SU-DHL-6 (cell line): ENCODE data around the gene ANKRD31.
"Not testable (repeated sequence)": the region's sequence is repeated elsewhere in the genome, so short reads cannot be mapped to it uniquely, and the experiment has no call there.

Experiments used
- H2AFZ ChIP-seq: fragments of 200-600 bp; sonication (generic); 2 replicates; pipeline ENCODE4 v1.6.1; 2014; ENCODE audit warnings: low read depth, mild to moderate bottlenecking, moderate library complexity, mixed read lengths, antibody characterized with exemption, low read length; ENCODE audit not compliant: severe bottlenecking
- H3F3A ChIP-seq: fragments of 200-600 bp; shearing (Covaris generic); 2 replicates; pipeline ENCODE4 v1.6.0; 2016; ENCODE audit warnings: antibody characterized with exemption, mild to moderate bottlenecking; ENCODE audit not compliant: insufficient read depth
- H3K27ac ChIP-seq: fragments of 200-600 bp; sonication (generic); 2 replicates; pipeline ENCODE4 v1.5.1; 2016; ENCODE audit warnings: low read depth, mild to moderate bottlenecking, low read length, moderate library complexity, mixed read lengths
- H3K27me3 ChIP-seq: fragments of 200-600 bp; sonication (generic), shearing (Covaris generic); 2 replicates; pipeline ENCODE4 v1.6.0; 2014; ENCODE audit warnings: mild to moderate bottlenecking, low read length
- H3K36me3 ChIP-seq: fragments of 200-600 bp; sonication (generic); 2 replicates; pipeline ENCODE4 v1.6.1; 2014; ENCODE audit warnings: mild to moderate bottlenecking, low read length, mixed read lengths
- H3K4me2 ChIP-seq: fragments of 300-600, 200-600 bp; shearing (Covaris generic), sonication (generic); 2 replicates; pipeline ENCODE4 v1.6.0; 2014; ENCODE audit warnings: low read length, low read depth, mild to moderate bottlenecking; ENCODE audit not compliant: poor library complexity, severe bottlenecking
- H3K4me3 ChIP-seq: fragments of 200-600 bp; sonication (generic); 2 replicates; pipeline ENCODE4 v1.5.1; 2014; ENCODE audit warnings: antibody characterized with exemption, low read length, mild to moderate bottlenecking, mixed read lengths; ENCODE audit not compliant: insufficient read depth, poor library complexity, severe bottlenecking
- H3K79me2 ChIP-seq: fragments of 200-600 bp; sonication (generic); 2 replicates; pipeline ENCODE4 v1.6.1; 2014; ENCODE audit warnings: mild to moderate bottlenecking, low read length, moderate library complexity; ENCODE audit not compliant: insufficient read depth
- H3K9ac ChIP-seq: fragments of 200-600 bp; sonication (generic); 2 replicates; pipeline ENCODE4 v1.7.0; 2014; ENCODE audit warnings: mild to moderate bottlenecking, low read length
- H3K9me2 ChIP-seq: fragments of 200-600 bp; sonication (generic); replicated peaks from 2 replicates; pipeline ENCODE4 v1.6.1; 2014; ENCODE audit warnings: low read length; ENCODE audit not compliant: insufficient read depth
- H3K9me3 ChIP-seq: fragments of 200-600 bp; sonication (generic); 2 replicates; pipeline ENCODE4 v1.6.1; 2014; ENCODE audit warnings: low read length, mixed read lengths; ENCODE audit not compliant: insufficient read depth
- H4K20me1 ChIP-seq: fragments of 200-600 bp; sonication (generic); 2 replicates; pipeline ENCODE4 v1.6.1; 2014; ENCODE audit warnings: low read depth, mild to moderate bottlenecking, antibody characterized with exemption, low read length, moderate library complexity, mixed read lengths
- CTCF ChIP-seq: fragments of 200-600 bp; sonication (generic); IDR thresholded peaks from one replicate; pipeline ENCODE4 v1.5.1; 2017; ENCODE audit warnings: antibody characterized with exemption, mild to moderate bottlenecking, low read length, moderate library complexity; ENCODE audit not compliant: insufficient read depth, poor library complexity, severe bottlenecking
- EZH2phosphoT487 ChIP-seq: fragments of 200-600 bp; sonication (generic), shearing (Covaris generic); conservative IDR thresholded peaks from 2 replicates; pipeline ENCODE4 v1.6.1; 2018; ENCODE audit warnings: mild to moderate bottlenecking, antibody characterized with exemption, low read length, moderate library complexity, mixed read lengths

Gene ANKRD31

GRCh38 chr5:75234251-75234650, 2.4 kb downstream of the ANKRD31 start:
- Histone ChIP-seq H3K36me3 (no peaks in the 10 kb centered on the region), H3K79me2 (no peaks in the 10 kb centered on the region), H3K9me3 (no peaks in the 10 kb centered on the region), H3K9ac (no peak overlapping the region), H4K20me1 (no peaks in the 10 kb centered on the region), H3K4me2 (no peak overlapping the region), H2AFZ (no peak overlapping the region), H3K27ac (no peak overlapping the region), H3K4me3 (no peak overlapping the region), H3K27me3 (no peaks in the 10 kb centered on the region), H3K9me2 (no peaks in the 10 kb centered on the region), H3F3A (no peaks in the 10 kb centered on the region)
- TF ChIP-seq EZH2phosphoT487, result no peak
- TF ChIP-seq CTCF, result no peak

- TF ChIP-seq EZH2phosphoT487 (no peak), CTCF (no peak)
- no peak overlapping the region for H3K4me3 ChIP-seq
- no peaks in the 10 kb centered on the region for H3K9me3 ChIP-seq
Observed at GRCh38 chr5:75226916-75227315, 9.8 kb downstream of the ANKRD31 start.

GRCh38 chr5:75225506-75225905, 11.2 kb downstream of the ANKRD31 start:
- no peak overlapping the region for H3K4me3 ChIP-seq
- H3K27me3 ChIP-seq, result no peaks in the 10 kb centered on the region
- H3K9ac ChIP-seq, result no peak overlapping the region
- no peaks in the 10 kb centered on the region for H3F3A ChIP-seq
- H3K79me2 ChIP-seq, result no peaks in the 10 kb centered on the region
- H3K27ac ChIP-seq, result no peak overlapping the region
- TF ChIP-seq EZH2phosphoT487, result no peak
- TF ChIP-seq CTCF, result no peak
- H3K4me2 ChIP-seq, result no peak overlapping the region
- H3K9me3 ChIP-seq, result no peaks in the 10 kb centered on the region
- H3K9me2 ChIP-seq, result no peaks in the 10 kb centered on the region
- no peak overlapping the region for H2AFZ ChIP-seq
- no peaks in the 10 kb centered on the region for H4K20me1 ChIP-seq
- H3K36me3 ChIP-seq, result no peaks in the 10 kb centered on the region

More at GRCh38 chr5:75226916-75227315, 9.8 kb downstream of the ANKRD31 start:
- Histone ChIP-seq H3K79me2 (no peaks in the 10 kb centered on the region), H3F3A (no peaks in the 10 kb centered on the region), H3K36me3 (no peaks in the 10 kb centered on the region), H2AFZ (no peak overlapping the region), H3K27me3 (no peaks in the 10 kb centered on the region), H3K9ac (no peak overlapping the region), H3K9me2 (no peaks in the 10 kb centered on the region), H3K27ac (no peak overlapping the region), H3K4me2 (no peak overlapping the region), H4K20me1 (no peaks in the 10 kb centered on the region)

- not testable (repeated sequence) for H3K4me2 ChIP-seq, H3K36me3 ChIP-seq, H3K9ac ChIP-seq, H3K4me3 ChIP-seq, H3K9me2 ChIP-seq, H3K79me2 ChIP-seq, H2AFZ ChIP-seq, H3K27ac ChIP-seq, H3F3A ChIP-seq, H3K9me3 ChIP-seq, H3K27me3 ChIP-seq, H4K20me1 ChIP-seq
Observed at GRCh38 chr5:75220787-75221186, 15.9 kb downstream of the ANKRD31 start.
